ENCODE measurements around the gene TRMU. TPM values are rescaled to one million over a fixed set of nuclear protein-coding genes. Genes with fewer than 3 reads are reported as not detected.

TRMU gene
- total and polyA plus RNA-seq, 2 of the 4 experiments (the other 2 are of a cell fraction) = 19.0 to 36.4 TPM

- H3K56ac ChIP-seq (ENCODE audit: extremely low read depth, insufficient read depth, low read length) = no peak overlapping the region
- BruUV-seq (replicated peaks) = no TSS peak
- H3K27me3 ChIP-seq (ENCODE audit: control insufficient read depth, insufficient read depth, low read length) = peaks cover 5% of the 10 kb centered on the region; the same call in 1 of the 2 replicates
- no peak overlapping the region for H3K14ac ChIP-seq (replicated peaks; ENCODE audit: low read depth, low read length)
- ChIA-PET POLR2A (ENCODE audit: unreplicated experiment) (no interaction called here), CTCF (no interaction called here)
- no peak overlapping the region for H3K4me2 ChIP-seq (ENCODE audit: low read depth, low read length)
- TF ChIP-seq CTCF (conservative IDR thresholded peaks at IDR 0.05; ENCODE audit: low read depth, low read length) = no peak
- TF ChIP-seq CHD1 (IDR thresholded peaks at IDR 0.05; ENCODE audit: low read depth, low read length) = no peak
- TF ChIP-seq MAFK (IDR thresholded peaks at IDR 0.05; ENCODE audit: low read depth, low read length) = no peak
- no peak for TF ChIP-seq POLR2A (IDR thresholded peaks at IDR 0.05; ENCODE audit: low read depth, low read length)
- no peak for TF ChIP-seq MXI1 (IDR thresholded peaks at IDR 0.05; ENCODE audit: borderline replicate concordance, low read depth, low read length)
- TF ChIP-seq CEBPB (IDR thresholded peaks at IDR 0.05; ENCODE audit: low read depth, low read length) = no peak
- TF ChIP-seq RFX5 (IDR thresholded peaks at IDR 0.05; ENCODE audit: low read depth, low read length) = no peak
- no peak for TF ChIP-seq FOS (IDR thresholded peaks at IDR 0.05; ENCODE audit: low read depth, low read length)
- no peak for TF ChIP-seq BHLHE40 (IDR thresholded peaks at IDR 0.05; ENCODE audit: low read depth, low read length)
- no peak for TF ChIP-seq MAZ (IDR thresholded peaks at IDR 0.05; ENCODE audit: borderline replicate concordance, low read depth, low read length)
- TF ChIP-seq RCOR1 (IDR thresholded peaks at IDR 0.05; ENCODE audit: insufficient replicate concordance, low read length) = no peak
- TF ChIP-seq, protein P1, sequence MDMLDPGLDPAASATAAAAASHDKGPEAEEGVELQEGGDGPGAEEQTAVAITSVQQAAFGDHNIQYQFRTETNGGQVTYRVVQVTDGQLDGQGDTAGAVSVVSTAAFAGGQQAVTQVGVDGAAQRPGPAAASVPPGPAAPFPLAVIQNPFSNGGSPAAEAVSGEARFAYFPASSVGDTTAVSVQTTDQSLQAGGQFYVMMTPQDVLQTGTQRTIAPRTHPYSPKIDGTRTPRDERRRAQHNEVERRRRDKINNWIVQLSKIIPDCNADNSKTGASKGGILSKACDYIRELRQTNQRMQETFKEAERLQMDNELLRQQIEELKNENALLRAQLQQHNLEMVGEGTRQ (IDR thresholded peaks at IDR 0.05; ENCODE audit: low read depth, low read length) = no peak
- TF ChIP-seq, protein P2, sequence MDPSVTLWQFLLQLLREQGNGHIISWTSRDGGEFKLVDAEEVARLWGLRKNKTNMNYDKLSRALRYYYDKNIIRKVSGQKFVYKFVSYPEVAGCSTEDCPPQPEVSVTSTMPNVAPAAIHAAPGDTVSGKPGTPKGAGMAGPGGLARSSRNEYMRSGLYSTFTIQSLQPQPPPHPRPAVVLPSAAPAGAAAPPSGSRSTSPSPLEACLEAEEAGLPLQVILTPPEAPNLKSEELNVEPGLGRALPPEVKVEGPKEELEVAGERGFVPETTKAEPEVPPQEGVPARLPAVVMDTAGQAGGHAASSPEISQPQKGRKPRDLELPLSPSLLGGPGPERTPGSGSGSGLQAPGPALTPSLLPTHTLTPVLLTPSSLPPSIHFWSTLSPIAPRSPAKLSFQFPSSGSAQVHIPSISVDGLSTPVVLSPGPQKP (IDR thresholded peaks at IDR 0.05; ENCODE audit: borderline replicate concordance, low read depth, low read length) = no peak
- H3K9me1 ChIP-seq (ENCODE audit: insufficient read depth, low read length) = no peaks in the 10 kb centered on the region
- no peak overlapping the region for H4K5ac ChIP-seq (ENCODE audit: low read depth, low read length)
- no peaks in the 10 kb centered on the region for H3K79me1 ChIP-seq (ENCODE audit: low read depth in 1 of 2, low read length in 2 of 2)
- no peak overlapping the region for H3K4ac ChIP-seq (ENCODE audit: low read depth, low read length)
- H3K4me3 ChIP-seq (ENCODE audit: insufficient read depth, low read depth, low read length) = no peak overlapping the region
- H3K27ac ChIP-seq (ENCODE audit: insufficient read depth, low read length) = no peak overlapping the region
- no peak overlapping the region for H2AFZ ChIP-seq (replicated peaks; ENCODE audit: low read length, poor library complexity)
- no peak overlapping the region for H2BK120ac ChIP-seq (ENCODE audit: low read depth, low read length)
- no peak overlapping the region for H3K9ac ChIP-seq (ENCODE audit: low read depth, low read length)
- peaks cover 5% of the 10 kb centered on the region; the same call in 1 of the 2 replicates for H3K36me3 ChIP-seq (ENCODE audit: control insufficient read depth, insufficient read depth, low read length)
- no peak overlapping the region for H2AK5ac ChIP-seq (ENCODE audit: low read depth, low read length)
- no peaks in the 10 kb centered on the region for H3K9me3 ChIP-seq (ENCODE audit: control insufficient read depth, insufficient read depth, low read length)
- H2BK20ac ChIP-seq (ENCODE audit: low read depth, low read length) = no peak overlapping the region
- dilution Hi-C loops (cut with HindIII; ENCODE audit: low sequenced_read_pairs, unreplicated experiment) = no loop called here
- in situ Hi-C loops (cut with MboI; ENCODE audit: low sequenced_read_pairs) = no loop called here
- H2BK5ac ChIP-seq (ENCODE audit: low read depth, low read length, poor library complexity, severe bottlenecking) = no peak overlapping the region
- H4K91ac ChIP-seq (ENCODE audit: insufficient read depth, low read depth, low read length) = no peak overlapping the region
- no peak overlapping the region for H2BK15ac ChIP-seq (ENCODE audit: low read depth, low read length)
- no peak overlapping the region for H3K18ac ChIP-seq (ENCODE audit: low read depth, low read length)
- intact Hi-C loops (cut with micrococcal nuclease) = no loop called here
- H3K4me1 ChIP-seq (ENCODE audit: control insufficient read depth, insufficient read depth, low read length) = no peaks in the 10 kb centered on the region
- no peak overlapping the region for H2AK9ac ChIP-seq (replicated peaks; ENCODE audit: low read depth, low read length, poor library complexity)
- no peak overlapping the region for H3K23ac ChIP-seq (ENCODE audit: low read depth, low read length)
- DNase-seq = no peak
- no peaks in the 10 kb centered on the region for H4K20me1 ChIP-seq (ENCODE audit: insufficient read depth, low read length)
- WGBS, 2 experiments (ENCODE audit: extremely low coverage in 2 of 2, insufficient read length in 1 of 2) = 79% methylated on average over 5 of the region's 11 CpGs; no CpG with 5 or more reads in 1 of the 2 experiments
- no peak overlapping the region for H4K8ac ChIP-seq (ENCODE audit: low read depth in 2 of 2, low read length in 2 of 2)
- no peak for ATAC-seq (ENCODE audit: low read depth)
Observed at GRCh38 chr22:46361826-46362202, 26.3 kb downstream of the TRMU start.
